Measurements from ENCODE around the gene ALDH4A1. TPM values are rescaled to one million over a fixed set of nuclear protein-coding genes. Genes with fewer than 3 reads are reported as not detected.
A peak's percentile ranks its signal among the peaks of the same experiment; 100 is the strongest.

ALDH4A1 gene
- polyA plus RNA-seq, 2 donors = 34.7 to 39.6 TPM

- Histone ChIP-seq H3K27ac (ENCODE audit: low read depth in 2 of 2, low read length in 1 of 2) (peak overlapping the region; percentile 72 to 91), H3K27me3 (ENCODE audit: control insufficient read depth in 1 of 2, insufficient read depth in 2 of 2, low read length in 2 of 2) (no peaks in the 10 kb centered on the region), H3K36me3 (ENCODE audit: control insufficient read depth in 2 of 2, insufficient read depth in 2 of 2, low read length in 1 of 2) (peaks cover 3 to 11% of the 10 kb centered on the region in 2 donors), H3K4me3 (ENCODE audit: low read depth in 1 of 2, low read length in 2 of 2) (no peak overlapping the region), H3K4me1 (ENCODE audit: control insufficient read depth in 2 of 2, insufficient read depth in 2 of 2, low read length in 1 of 2) (peaks cover 20 to 44% of the 10 kb centered on the region in 2 donors), H3K9me3 (ENCODE audit: control insufficient read depth in 2 of 2, insufficient read depth in 1 of 2, low read depth in 1 of 2, low read length in 1 of 2) (peaks cover 0 to 2% of the 10 kb centered on the region in 2 donors)
- 27 to 33% methylated on average over 14 of the region's 14 CpGs for WGBS, 2 donors
Measured at GRCh38 chr1:18923756-18924211, 21.4 kb upstream of the ALDH4A1 start.

GRCh38 chr1:18922848-18923755 lies 20.7 kb upstream of the ALDH4A1 start:
- WGBS, 2 donors = 47 to 54% methylated on average over 18 of the region's 18 CpGs
- H3K4me1 ChIP-seq (ENCODE audit: control insufficient read depth in 2 of 2, insufficient read depth in 2 of 2, low read length in 1 of 2) = peaks cover 20 to 41% of the 10 kb centered on the region in 2 donors
- H3K27me3 ChIP-seq (ENCODE audit: control insufficient read depth in 1 of 2, insufficient read depth in 2 of 2, low read length in 2 of 2) = no peaks in the 10 kb centered on the region
- H3K36me3 ChIP-seq (ENCODE audit: control insufficient read depth in 2 of 2, insufficient read depth in 2 of 2, low read length in 1 of 2) = peaks cover 3 to 12% of the 10 kb centered on the region in 2 donors
- H3K4me3 ChIP-seq (ENCODE audit: low read depth in 1 of 2, low read length in 2 of 2) = no peak overlapping the region
- peaks cover 0 to 2% of the 10 kb centered on the region in 2 donors for H3K9me3 ChIP-seq (ENCODE audit: control insufficient read depth in 2 of 2, insufficient read depth in 1 of 2, low read depth in 1 of 2, low read length in 1 of 2)
- peak overlapping the region; percentile 72 to 91 for H3K27ac ChIP-seq (ENCODE audit: low read depth in 2 of 2, low read length in 1 of 2)

GRCh38 chr1:18922319-18922726 lies 20.0 kb upstream of the ALDH4A1 start:
- Histone ChIP-seq H3K4me1 (ENCODE audit: control insufficient read depth in 2 of 2, insufficient read depth in 2 of 2, low read length in 1 of 2) (peaks cover 19 to 37% of the 10 kb centered on the region in 2 donors), H3K36me3 (ENCODE audit: control insufficient read depth in 2 of 2, insufficient read depth in 2 of 2, low read length in 1 of 2) (peaks cover 3 to 17% of the 10 kb centered on the region in 2 donors), H3K27ac (ENCODE audit: low read depth in 2 of 2, low read length in 1 of 2) (peak overlapping the region; percentile 72 to 91), H3K4me3 (ENCODE audit: low read depth in 1 of 2, low read length in 2 of 2) (no peak overlapping the region), H3K9me3 (ENCODE audit: control insufficient read depth in 2 of 2, insufficient read depth in 1 of 2, low read depth in 1 of 2, low read length in 1 of 2) (peaks cover 0 to 2% of the 10 kb centered on the region in 2 donors), H3K27me3 (ENCODE audit: control insufficient read depth in 1 of 2, insufficient read depth in 2 of 2, low read length in 2 of 2) (no peaks in the 10 kb centered on the region)
- WGBS, 2 donors = 20 to 39% methylated on average over 8 of the region's 8 CpGs

- peaks cover 17 to 31% of the 10 kb centered on the region in 2 donors for H3K4me1 ChIP-seq (ENCODE audit: control insufficient read depth in 2 of 2, insufficient read depth in 2 of 2, low read length in 1 of 2)
- peak overlapping the region; percentile 66 to 91 for H3K27ac ChIP-seq (ENCODE audit: low read depth in 2 of 2, low read length in 1 of 2)
- H3K4me3 ChIP-seq (ENCODE audit: low read depth in 1 of 2, low read length in 2 of 2) = no peak overlapping the region
- WGBS, 2 donors = 61 to 62% methylated on average over 17 of the region's 17 CpGs
- H3K36me3 ChIP-seq (ENCODE audit: control insufficient read depth in 2 of 2, insufficient read depth in 2 of 2, low read length in 1 of 2) = peaks cover 5 to 24% of the 10 kb centered on the region in 2 donors
- no peaks in the 10 kb centered on the region for H3K27me3 ChIP-seq (ENCODE audit: control insufficient read depth in 1 of 2, insufficient read depth in 2 of 2, low read length in 2 of 2)
- peaks cover 0 to 2% of the 10 kb centered on the region in 2 donors for H3K9me3 ChIP-seq (ENCODE audit: control insufficient read depth in 2 of 2, insufficient read depth in 1 of 2, low read depth in 1 of 2, low read length in 1 of 2)
Measured at GRCh38 chr1:18921516-18922251, 19.3 kb upstream of the ALDH4A1 start.

GRCh38 chr1:18920931-18921330 lies 18.6 kb upstream of the ALDH4A1 start:
- H3K4me1 ChIP-seq (ENCODE audit: control insufficient read depth in 2 of 2, insufficient read depth in 2 of 2, low read length in 1 of 2) = peaks cover 14 to 26% of the 10 kb centered on the region in 2 donors
- no peaks in the 10 kb centered on the region for H3K27me3 ChIP-seq (ENCODE audit: control insufficient read depth in 1 of 2, insufficient read depth in 2 of 2, low read length in 2 of 2)
- peaks cover 6 to 29% of the 10 kb centered on the region in 2 donors for H3K36me3 ChIP-seq (ENCODE audit: control insufficient read depth in 2 of 2, insufficient read depth in 2 of 2, low read length in 1 of 2)
- 92 to 93% methylated on average over 7 of the region's 7 CpGs for WGBS, 2 donors
- no peak overlapping the region for H3K27ac ChIP-seq (ENCODE audit: low read depth in 2 of 2, low read length in 1 of 2)
- H3K9me3 ChIP-seq (ENCODE audit: control insufficient read depth in 2 of 2, insufficient read depth in 1 of 2, low read depth in 1 of 2, low read length in 1 of 2) = peaks cover 0 to 2% of the 10 kb centered on the region in 2 donors
- no peak overlapping the region for H3K4me3 ChIP-seq (ENCODE audit: low read depth in 1 of 2, low read length in 2 of 2)

- Histone ChIP-seq H3K4me1 (ENCODE audit: control insufficient read depth in 2 of 2, insufficient read depth in 2 of 2, low read length in 1 of 2) (peaks cover 12 to 26% of the 10 kb centered on the region in 2 donors), H3K4me3 (ENCODE audit: low read depth in 1 of 2, low read length in 2 of 2) (no peak overlapping the region), H3K36me3 (ENCODE audit: control insufficient read depth in 2 of 2, insufficient read depth in 2 of 2, low read length in 1 of 2) (peaks cover 10 to 34% of the 10 kb centered on the region in 2 donors), H3K27me3 (ENCODE audit: control insufficient read depth in 1 of 2, insufficient read depth in 2 of 2, low read length in 2 of 2) (no peaks in the 10 kb centered on the region), H3K9me3 (ENCODE audit: control insufficient read depth in 2 of 2, insufficient read depth in 1 of 2, low read depth in 1 of 2, low read length in 1 of 2) (peaks cover 0 to 2% of the 10 kb centered on the region in 2 donors), H3K27ac (ENCODE audit: low read depth in 2 of 2, low read length in 1 of 2) (no peak overlapping the region)
- WGBS, 2 donors = 89% methylated on average over 12 of the region's 12 CpGs
Measured at GRCh38 chr1:18919956-18920355, 17.6 kb upstream of the ALDH4A1 start.

- 88% methylated on average over 29 to 31 of the region's 31 CpGs for WGBS, 2 donors
Measured at GRCh38 chr1:18919197-18919905, 17.0 kb upstream of the ALDH4A1 start.

GRCh38 chr1:18918417-18918816 lies 16.1 kb upstream of the ALDH4A1 start:
- Histone ChIP-seq H3K27me3 (ENCODE audit: control insufficient read depth in 1 of 2, insufficient read depth in 2 of 2, low read length in 2 of 2) (no peaks in the 10 kb centered on the region), H3K27ac (ENCODE audit: low read depth in 2 of 2, low read length in 1 of 2) (no peak overlapping the region), H3K36me3 (ENCODE audit: control insufficient read depth in 2 of 2, insufficient read depth in 2 of 2, low read length in 1 of 2) (peaks cover 10 to 34% of the 10 kb centered on the region in 2 donors), H3K4me3 (ENCODE audit: low read depth in 1 of 2, low read length in 2 of 2) (no peak overlapping the region), H3K4me1 (ENCODE audit: control insufficient read depth in 2 of 2, insufficient read depth in 2 of 2, low read length in 1 of 2) (peaks cover 5 to 17% of the 10 kb centered on the region in 2 donors), H3K9me3 (ENCODE audit: control insufficient read depth in 2 of 2, insufficient read depth in 1 of 2, low read depth in 1 of 2, low read length in 1 of 2) (peaks cover 0 to 2% of the 10 kb centered on the region in 2 donors)
- 96 to 97% methylated on average over 14 of the region's 14 CpGs for WGBS, 2 donors

More at GRCh38 chr1:18919197-18919905, 17.0 kb upstream of the ALDH4A1 start:
- H3K4me3 ChIP-seq (ENCODE audit: low read depth in 1 of 2, low read length in 2 of 2) = no peak overlapping the region
- H3K9me3 ChIP-seq (ENCODE audit: control insufficient read depth in 2 of 2, insufficient read depth in 1 of 2, low read depth in 1 of 2, low read length in 1 of 2) = peaks cover 0 to 2% of the 10 kb centered on the region in 2 donors
- no peaks in the 10 kb centered on the region for H3K27me3 ChIP-seq (ENCODE audit: control insufficient read depth in 1 of 2, insufficient read depth in 2 of 2, low read length in 2 of 2)
- no peak overlapping the region for H3K27ac ChIP-seq (ENCODE audit: low read depth in 2 of 2, low read length in 1 of 2)
- H3K4me1 ChIP-seq (ENCODE audit: control insufficient read depth in 2 of 2, insufficient read depth in 2 of 2, low read length in 1 of 2) = peaks cover 10 to 24% of the 10 kb centered on the region in 2 donors
- H3K36me3 ChIP-seq (ENCODE audit: control insufficient read depth in 2 of 2, insufficient read depth in 2 of 2, low read length in 1 of 2) = peaks cover 10 to 34% of the 10 kb centered on the region in 2 donors

Measured in esophagus (tissue), 2 donors.